GM10266 (cell line): ENCODE results near the gene PRDM12.

ENCODE experiments used
- DNase-seq: peaks from one replicate; pipeline ENCODE4 v3.0.0; 2012; ENCODE audit errors: extremely low spot score
- TF ChIP-seq, protein P1 (sequence below): IDR thresholded peaks from 2 replicates; pipeline ENCODE4 v1.5.1; 2012; ENCODE audit warnings: mild to moderate bottlenecking, low read depth; ENCODE audit not compliant: control insufficient read depth, insufficient read depth; ENCODE audit errors: missing control alignments

The PRDM12 gene

DNA sequence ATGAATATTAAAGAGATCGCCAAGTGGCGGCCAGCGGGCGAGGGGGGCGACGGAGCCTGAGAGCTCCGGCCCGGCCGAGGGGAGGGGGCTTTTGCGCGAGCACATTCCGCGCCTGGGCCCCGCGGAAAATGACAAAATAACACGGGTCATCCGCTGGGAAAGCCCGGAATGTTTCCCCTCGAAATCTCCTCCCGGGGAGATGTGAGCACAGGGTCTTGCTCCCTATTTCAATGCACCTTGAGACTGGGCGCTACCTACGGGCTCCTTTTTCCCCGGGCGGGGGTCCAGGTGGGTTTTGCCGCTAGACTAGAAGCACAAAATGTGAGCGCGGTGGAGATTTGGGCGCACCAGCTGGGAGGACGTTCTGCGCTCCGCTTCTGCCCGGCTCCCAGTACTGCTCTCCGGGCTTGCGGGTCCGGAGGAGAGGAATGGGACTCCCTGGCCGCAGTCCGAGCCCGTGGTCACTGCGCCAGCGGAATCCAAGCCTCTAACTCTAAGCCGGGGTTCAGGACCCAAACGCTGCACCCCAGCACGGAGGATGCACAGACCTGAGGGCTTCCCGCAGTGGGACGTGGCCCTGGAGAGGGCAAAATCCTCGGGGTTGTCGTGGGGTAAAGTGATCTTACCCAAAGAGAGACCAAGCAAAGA, 2.8 kb upstream of the PRDM12 start:
- TF ChIP-seq, protein P1, sequence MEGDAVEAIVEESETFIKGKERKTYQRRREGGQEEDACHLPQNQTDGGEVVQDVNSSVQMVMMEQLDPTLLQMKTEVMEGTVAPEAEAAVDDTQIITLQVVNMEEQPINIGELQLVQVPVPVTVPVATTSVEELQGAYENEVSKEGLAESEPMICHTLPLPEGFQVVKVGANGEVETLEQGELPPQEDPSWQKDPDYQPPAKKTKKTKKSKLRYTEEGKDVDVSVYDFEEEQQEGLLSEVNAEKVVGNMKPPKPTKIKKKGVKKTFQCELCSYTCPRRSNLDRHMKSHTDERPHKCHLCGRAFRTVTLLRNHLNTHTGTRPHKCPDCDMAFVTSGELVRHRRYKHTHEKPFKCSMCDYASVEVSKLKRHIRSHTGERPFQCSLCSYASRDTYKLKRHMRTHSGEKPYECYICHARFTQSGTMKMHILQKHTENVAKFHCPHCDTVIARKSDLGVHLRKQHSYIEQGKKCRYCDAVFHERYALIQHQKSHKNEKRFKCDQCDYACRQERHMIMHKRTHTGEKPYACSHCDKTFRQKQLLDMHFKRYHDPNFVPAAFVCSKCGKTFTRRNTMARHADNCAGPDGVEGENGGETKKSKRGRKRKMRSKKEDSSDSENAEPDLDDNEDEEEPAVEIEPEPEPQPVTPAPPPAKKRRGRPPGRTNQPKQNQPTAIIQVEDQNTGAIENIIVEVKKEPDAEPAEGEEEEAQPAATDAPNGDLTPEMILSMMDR = no peak

GRCh38 chr9:130662099-130662969, 2.1 kb upstream of the PRDM12 start:
- TF ChIP-seq, protein P1 = no peak
- no peak for DNase-seq

More for the DNA sequence above, 2.8 kb upstream of the PRDM12 start:
- DNase-seq = no peak

GRCh38 chr9:130662970-130663257, 1.5 kb upstream of the PRDM12 start:
- TF ChIP-seq, protein P1 = no peak
- no peak for DNase-seq

- no peak for DNase-seq
- TF ChIP-seq, protein P1 = no peak
Observed at GRCh38 chr9:130663258-130663976, 977 bp upstream of the PRDM12 start.

- DNase-seq = no peak
- TF ChIP-seq, protein P1 = no peak
Observed at GRCh38 chr9:130663977-130664250, 480 bp upstream of the PRDM12 start.

GRCh38 chr9:130665029-130665430, 636 bp downstream of the PRDM12 start:
- no peak for DNase-seq
- TF ChIP-seq, protein P1 = no peak
